Sigmoid colon (tissue), 4 donors: ENCODE data around the gene CDT1.

Source experiments
- CTCF ChIP-seq, 4 experiments: fragments of 450-650 bp in 3 of 4; fragments of 200-600 bp in 1 of 4; IDR thresholded peaks; one replicate each; pipeline ENCODE4 v1.5.1; 2016 to 2019; ENCODE audit warnings: antibody characterized with exemption in 4 of 4, mild to moderate bottlenecking in 3 of 4, moderate library complexity in 2 of 4
- EP300 ChIP-seq, 4 donors: sonication (generic); formaldehyde crosslinking; IDR thresholded peaks; one replicate each; pipeline ENCODE4 v1.6.1; 2017; ENCODE audit warnings: antibody characterized with exemption in 4 of 4

- TF ChIP-seq CTCF (IDR thresholded peaks at IDR 0.05) (no peak), EP300 (IDR thresholded peaks at IDR 0.05) (no peak)
Measured at GRCh38 chr16:88828711-88829110, 25.1 kb downstream of the CDT1 start.
